LNCaP clone FGC (cell line): ENCODE measurements around the gene CD300H.
A peak's percentile ranks its signal among the peaks of the same experiment; 100 is the strongest.

Experiments used
- DNase-seq: peaks from one replicate; pipeline ENCODE4 v3.0.0-alpha.2; 2011; ENCODE audit warnings: low read depth
- H3K4me3 ChIP-seq: 2 replicates; pipeline ENCODE4 v1.5.1; 2011; ENCODE audit warnings: mild to moderate bottlenecking, low read depth, low read length, control low read depth
- CTCF ChIP-seq: IDR thresholded peaks from 2 replicates; pipeline ENCODE4 v1.5.1; 2012; ENCODE audit warnings: mild to moderate bottlenecking; ENCODE audit not compliant: control insufficient read depth, insufficient read depth; ENCODE audit errors: extremely low read depth

CD300H gene

GRCh38 chr17:74516561-74517328 is 50.6 kb downstream of the CD300H start:
- no peak overlapping the region for H3K4me3 ChIP-seq
- DNase-seq: no peak
- TF ChIP-seq CTCF: no peak

GRCh38 chr17:74515941-74516340 is 51.4 kb downstream of the CD300H start:
- no peak for DNase-seq
- no peak overlapping the region for H3K4me3 ChIP-seq

GRCh38 chr17:74514632-74515334 is 52.5 kb downstream of the CD300H start:
- TF ChIP-seq CTCF: no peak
- peak overlapping the region; percentile 35 for H3K4me3 ChIP-seq
- no peak for DNase-seq

More at GRCh38 chr17:74515941-74516340, 51.4 kb downstream of the CD300H start:
- TF ChIP-seq CTCF: no peak

- DNase-seq: peak; percentile 100
- TF ChIP-seq CTCF: no peak
These were observed 53.2 kb downstream of the CD300H start for GRCh38 chr17:74513987-74514631.

GRCh38 chr17:74512624-74513091 is 54.7 kb downstream of the CD300H start:
- no peak for TF ChIP-seq CTCF
- no peak for DNase-seq
- no peak overlapping the region for H3K4me3 ChIP-seq

More at GRCh38 chr17:74513987-74514631, 53.2 kb downstream of the CD300H start:
- H3K4me3 ChIP-seq: no peak overlapping the region

- no peak for DNase-seq
- no peak for TF ChIP-seq CTCF
- no peak overlapping the region for H3K4me3 ChIP-seq
These were observed 55.3 kb downstream of the CD300H start for GRCh38 chr17:74512036-74512435.
